CD14-positive monocyte (primary cell): ENCODE data around the gene ZDHHC9. TPM values are rescaled to one million over a fixed set of nuclear protein-coding genes. Genes with fewer than 3 reads are reported as not detected.

ENCODE experiments used
- DNase-seq, 3 donors: peaks; one replicate each; pipeline ENCODE4 v3.0.0-alpha.2; 2011 to 2022
- H2AFZ ChIP-seq: 2 replicates; pipeline ENCODE4 v1.6.0; 2012; ENCODE audit warnings: mild to moderate bottlenecking, low read depth, low read length, inconsistent platforms; ENCODE audit not compliant: insufficient read depth, poor library complexity, severe bottlenecking
- H3K27ac ChIP-seq, 2 donors: 1 replicate in 1 of 2; 2 replicates in 1 of 2; pipeline ENCODE4 v1.5.1; 2012 to 2013; ENCODE audit warnings: low read length in 2 of 2, control low read depth in 1 of 2, inconsistent platforms in 1 of 2, low read depth in 1 of 2, mild to moderate bottlenecking in 1 of 2
- H3K27me3 ChIP-seq, 2 donors: one replicate each; pipeline versions ENCODE4 v1.6.0 to v1.6.1; 2011 to 2013; ENCODE audit warnings: low read length in 2 of 2; ENCODE audit not compliant: control insufficient read depth in 2 of 2, insufficient read depth in 2 of 2
- H3K36me3 ChIP-seq, 2 donors: replicated peaks in 1 of 2; 1 replicate in 1 of 2; 2 replicates in 1 of 2; pipeline versions ENCODE4 v1.5.1 to v1.6.1; 2012 to 2013; ENCODE audit warnings: low read length in 2 of 2, control low read depth in 1 of 2, inconsistent platforms in 1 of 2, mild to moderate bottlenecking in 1 of 2; ENCODE audit not compliant: insufficient read depth in 2 of 2, control insufficient read depth in 1 of 2
- H3K4me1 ChIP-seq, 2 donors: 1 replicate in 1 of 2; 2 replicates in 1 of 2; pipeline versions ENCODE4 v1.5.1 to v1.6.1; 2012 to 2013; ENCODE audit warnings: low read length in 2 of 2, control low read depth in 1 of 2, inconsistent platforms in 1 of 2, mild to moderate bottlenecking in 1 of 2, moderate library complexity in 1 of 2; ENCODE audit not compliant: insufficient read depth in 2 of 2, control insufficient read depth in 1 of 2
- H3K4me2 ChIP-seq: replicated peaks from 2 replicates; pipeline ENCODE3; 2012; ENCODE audit warnings: low read length, moderate library complexity, mild to moderate bottlenecking; ENCODE audit not compliant: poor library complexity, severe bottlenecking; ENCODE audit errors: extremely low read depth
- H3K4me3 ChIP-seq, 3 experiments: fragments of 200-600 bp in 1 of 3; sonication (generic) in 1 of 3; replicated peaks in 1 of 3; 1 replicate in 2 of 3; 2 replicates in 1 of 3; pipeline ENCODE4 v1.5.1; 2011 to 2013; ENCODE audit warnings: low read length in 3 of 3, mild to moderate bottlenecking in 3 of 3, control low read depth in 2 of 3, low read depth in 2 of 3, inconsistent platforms in 1 of 3, moderate library complexity in 1 of 3
- H3K79me2 ChIP-seq: 2 replicates; pipeline ENCODE4 v1.6.0; 2012; ENCODE audit warnings: mild to moderate bottlenecking, control low read depth, inconsistent platforms, low read length, moderate library complexity; ENCODE audit not compliant: insufficient read depth
- H3K9ac ChIP-seq: 2 replicates; pipeline ENCODE4 v1.6.0; 2017; ENCODE audit warnings: low read length, mild to moderate bottlenecking; ENCODE audit not compliant: insufficient read depth, poor library complexity, severe bottlenecking
- H3K9me3 ChIP-seq, 2 donors: replicated peaks in 1 of 2; 1 replicate in 1 of 2; 2 replicates in 1 of 2; pipeline versions ENCODE4 v1.5.1 to v1.6.1; 2012 to 2013; ENCODE audit warnings: low read length in 2 of 2, control low read depth in 1 of 2; ENCODE audit not compliant: control insufficient read depth in 1 of 2, insufficient read depth in 1 of 2
- H4K20me1 ChIP-seq: 2 replicates; pipeline ENCODE4 v1.6.0; 2012; ENCODE audit warnings: mild to moderate bottlenecking, low read length, control low read depth, moderate library complexity; ENCODE audit not compliant: insufficient read depth
- H3K27ac Mint-ChIP-seq, 7 donors: one replicate each; pipeline ENCODE4 v1.8.0; 2020; ENCODE audit warnings: mild to moderate bottlenecking in 7 of 7, mixed read lengths in 7 of 7, moderate library complexity in 6 of 7, inconsistent platforms in 2 of 7
- H3K27me3 Mint-ChIP-seq, 3 donors: one replicate each; pipeline ENCODE4 v1.8.0; 2021 to 2022; ENCODE audit warnings: low read depth in 3 of 3, mild to moderate bottlenecking in 3 of 3, mixed read lengths in 3 of 3, moderate library complexity in 3 of 3, inconsistent platforms in 1 of 3
- H3K36me3 Mint-ChIP-seq, 2 donors: one replicate each; pipeline ENCODE4 v1.8.0; 2020; ENCODE audit warnings: mixed read lengths in 2 of 2, inconsistent platforms in 1 of 2, mild to moderate bottlenecking in 1 of 2
- H3K4me1 Mint-ChIP-seq: one replicate; pipeline ENCODE4 v1.8.0; 2020; ENCODE audit warnings: mild to moderate bottlenecking, mixed read lengths
- H3K4me3 Mint-ChIP-seq, 2 donors: one replicate each; pipeline ENCODE4 v1.8.0; 2020; ENCODE audit warnings: mild to moderate bottlenecking in 2 of 2, mixed read lengths in 2 of 2, moderate library complexity in 1 of 2
- H3K9me3 Mint-ChIP-seq, 7 donors: one replicate each; pipeline ENCODE4 v1.8.0; 2020 to 2022; ENCODE audit warnings: mixed read lengths in 7 of 7, mild to moderate bottlenecking in 6 of 7, moderate library complexity in 6 of 7, inconsistent platforms in 2 of 7
- WGBS: methylation state at CpG from one replicate; pipeline ENCODE4 v1.1.5; 2013; ENCODE audit warnings: missing lambda C conversion rate; ENCODE audit not compliant: insufficient coverage; 5-methylcytosine and 5-hydroxymethylcytosine counted together
- intact Hi-C, 2 donors: fragments of 100-400 bp; cut with micrococcal nuclease; formaldehyde crosslinking; loops; one replicate each; pipeline versions ENCODE4 v1.15.0 to v1.15.1; 2023
- polyA plus RNA-seq, 3 donors: library from polyadenylated mRNA; depleted of rRNA in 1 of 3; unstranded in 2 of 3; stranded (reverse) in 1 of 3; fragments of 300-500 nt in 2 of 3; fragments of >200 nt in 1 of 3; fragmentation: Illumina TruSeq in 2 of 3; gene quantifications; 1 replicate in 2 of 3; 2 replicates in 1 of 3; pipeline ENCODE4 v1.2.3, GENCODE V29; 2012 to 2021
- TF ChIP-seq, protein P1 (sequence below): fragments of 200-600 bp; IDR thresholded peaks from one replicate; pipeline ENCODE4 v1.8.0; 2022; ENCODE audit warnings: antibody characterized with exemption, mild to moderate bottlenecking

The ZDHHC9 gene
- polyA plus RNA-seq, 3 donors = 1.5 to 2.8 (median 2.7) TPM

DNA sequence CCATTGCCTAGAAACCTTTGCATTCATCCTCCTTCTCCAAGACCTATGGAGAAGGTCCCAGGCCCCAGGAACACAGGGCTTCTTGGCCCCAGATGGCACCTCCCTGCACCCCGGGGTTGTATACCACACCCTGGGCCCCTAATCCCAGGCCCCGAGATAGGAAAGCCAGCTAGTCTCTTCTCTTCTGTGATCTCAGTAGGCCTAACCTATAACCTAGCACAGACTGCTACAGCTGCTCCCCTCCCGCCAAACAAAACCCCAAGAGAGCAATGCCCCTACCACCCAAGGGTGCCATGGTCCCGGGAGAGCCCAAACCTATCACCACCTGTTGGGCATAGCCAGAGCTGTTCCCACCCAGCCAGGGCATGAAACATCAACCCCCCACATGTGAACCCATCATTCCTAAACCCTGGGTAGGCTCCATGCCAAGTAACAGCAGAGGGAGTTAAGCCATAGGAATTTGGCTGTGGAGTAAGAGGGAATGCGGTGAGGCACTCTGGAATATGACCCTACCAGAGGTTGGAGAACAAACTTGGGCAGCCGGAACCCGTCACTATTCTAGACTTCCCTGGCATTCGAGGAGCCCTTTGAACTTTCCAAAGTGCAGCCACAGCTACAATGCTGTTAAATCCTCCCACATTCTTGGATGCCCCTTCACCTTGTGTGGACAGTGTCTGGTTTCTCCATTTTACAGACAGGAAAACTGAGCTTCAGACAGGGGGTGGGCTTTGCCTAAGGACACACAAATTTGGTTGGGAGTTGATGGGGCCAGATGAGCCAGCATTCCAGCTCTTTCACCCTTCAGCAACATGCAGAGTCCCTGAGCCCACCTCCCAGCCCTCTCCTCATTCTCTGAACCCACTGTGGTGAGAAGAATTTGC is 74.9 kb downstream of the ZDHHC9 start:
- Histone ChIP-seq H3K9ac (no peak overlapping the region), H3K9me3 (no peaks in the 10 kb centered on the region), H4K20me1 (no peaks in the 10 kb centered on the region), H3K79me2 (no peaks in the 10 kb centered on the region), H2AFZ (no peak overlapping the region), H3K4me1 (peaks cover 42 to 47% of the 10 kb centered on the region in 2 donors), H3K4me3 (no peak overlapping the region), H3K36me3 (no peaks in the 10 kb centered on the region), H3K27ac (no peak overlapping the region), H3K27me3 (no peaks in the 10 kb centered on the region), H3K4me2 (no peak overlapping the region)
- Mint-ChIP-seq H3K4me3 (no peak overlapping the region), H3K4me1 (peaks cover 47% of the 10 kb centered on the region), H3K36me3 (no peaks in the 10 kb centered on the region), H3K27me3 (peaks cover 0 to 9% (median 0%) of the 10 kb centered on the region in 3 donors), H3K27ac (peak overlapping the region in 1 of 7 donors; percentile 21), H3K9me3 (peaks cover 0 to 5% (median 0%) of the 10 kb centered on the region in 7 donors)
- intact Hi-C loops = no loop called here
- TF ChIP-seq, protein P1, sequence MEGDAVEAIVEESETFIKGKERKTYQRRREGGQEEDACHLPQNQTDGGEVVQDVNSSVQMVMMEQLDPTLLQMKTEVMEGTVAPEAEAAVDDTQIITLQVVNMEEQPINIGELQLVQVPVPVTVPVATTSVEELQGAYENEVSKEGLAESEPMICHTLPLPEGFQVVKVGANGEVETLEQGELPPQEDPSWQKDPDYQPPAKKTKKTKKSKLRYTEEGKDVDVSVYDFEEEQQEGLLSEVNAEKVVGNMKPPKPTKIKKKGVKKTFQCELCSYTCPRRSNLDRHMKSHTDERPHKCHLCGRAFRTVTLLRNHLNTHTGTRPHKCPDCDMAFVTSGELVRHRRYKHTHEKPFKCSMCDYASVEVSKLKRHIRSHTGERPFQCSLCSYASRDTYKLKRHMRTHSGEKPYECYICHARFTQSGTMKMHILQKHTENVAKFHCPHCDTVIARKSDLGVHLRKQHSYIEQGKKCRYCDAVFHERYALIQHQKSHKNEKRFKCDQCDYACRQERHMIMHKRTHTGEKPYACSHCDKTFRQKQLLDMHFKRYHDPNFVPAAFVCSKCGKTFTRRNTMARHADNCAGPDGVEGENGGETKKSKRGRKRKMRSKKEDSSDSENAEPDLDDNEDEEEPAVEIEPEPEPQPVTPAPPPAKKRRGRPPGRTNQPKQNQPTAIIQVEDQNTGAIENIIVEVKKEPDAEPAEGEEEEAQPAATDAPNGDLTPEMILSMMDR = no peak
- DNase-seq = no peak
- WGBS = 100% methylated on average over 2 of the region's 8 CpGs

DNA sequence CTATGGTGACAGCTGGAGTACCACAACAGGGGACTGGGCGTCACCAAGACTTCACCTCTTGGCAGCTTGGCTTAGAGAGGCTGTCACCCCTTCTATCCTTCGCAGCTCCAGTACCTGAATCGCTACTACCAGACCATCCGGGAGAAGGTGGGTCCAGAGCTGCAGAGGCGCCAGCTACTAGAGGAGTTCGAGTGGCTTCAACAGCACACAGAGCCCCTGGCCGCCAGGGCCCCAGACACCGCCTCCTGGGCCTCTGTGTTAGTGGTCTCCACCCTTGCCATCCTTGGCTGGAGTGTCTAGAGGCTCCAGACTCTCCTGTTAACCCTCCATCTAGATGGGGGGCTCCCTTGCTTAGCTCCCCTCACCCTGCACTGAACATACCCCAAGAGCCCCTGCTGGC is 75.5 kb downstream of the ZDHHC9 start:
- no peak overlapping the region for H3K4me3 ChIP-seq
- H4K20me1 ChIP-seq = no peaks in the 10 kb centered on the region
- H3K9me3 ChIP-seq = no peaks in the 10 kb centered on the region
- intact Hi-C loops = no loop called here
- no peak overlapping the region for H3K4me2 ChIP-seq
- Mint-ChIP-seq H3K9me3 (peaks cover 0 to 4% (median 0%) of the 10 kb centered on the region in 7 donors), H3K27me3 (peaks cover 0 to 12% (median 0%) of the 10 kb centered on the region in 3 donors), H3K27ac (no peak overlapping the region), H3K4me1 (peaks cover 40% of the 10 kb centered on the region), H3K36me3 (no peaks in the 10 kb centered on the region), H3K4me3 (no peak overlapping the region)
- H3K27ac ChIP-seq = no peak overlapping the region
- no peaks in the 10 kb centered on the region for H3K36me3 ChIP-seq
- peaks cover 36 to 40% of the 10 kb centered on the region in 2 donors for H3K4me1 ChIP-seq
- no peaks in the 10 kb centered on the region for H3K27me3 ChIP-seq
- WGBS = 94% methylated on average over 6 of the region's 8 CpGs
- H2AFZ ChIP-seq = no peak overlapping the region
- no peak for DNase-seq
- H3K79me2 ChIP-seq = no peaks in the 10 kb centered on the region
- TF ChIP-seq, protein P1 = no peak
- H3K9ac ChIP-seq = no peak overlapping the region
